Measurements from ENCODE around the gene PHOSPHO2.
A peak's percentile ranks its signal among the peaks of the same experiment; 100 is the strongest.

PHOSPHO2 gene, protein sequence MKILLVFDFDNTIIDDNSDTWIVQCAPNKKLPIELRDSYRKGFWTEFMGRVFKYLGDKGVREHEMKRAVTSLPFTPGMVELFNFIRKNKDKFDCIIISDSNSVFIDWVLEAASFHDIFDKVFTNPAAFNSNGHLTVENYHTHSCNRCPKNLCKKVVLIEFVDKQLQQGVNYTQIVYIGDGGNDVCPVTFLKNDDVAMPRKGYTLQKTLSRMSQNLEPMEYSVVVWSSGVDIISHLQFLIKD

DNA sequence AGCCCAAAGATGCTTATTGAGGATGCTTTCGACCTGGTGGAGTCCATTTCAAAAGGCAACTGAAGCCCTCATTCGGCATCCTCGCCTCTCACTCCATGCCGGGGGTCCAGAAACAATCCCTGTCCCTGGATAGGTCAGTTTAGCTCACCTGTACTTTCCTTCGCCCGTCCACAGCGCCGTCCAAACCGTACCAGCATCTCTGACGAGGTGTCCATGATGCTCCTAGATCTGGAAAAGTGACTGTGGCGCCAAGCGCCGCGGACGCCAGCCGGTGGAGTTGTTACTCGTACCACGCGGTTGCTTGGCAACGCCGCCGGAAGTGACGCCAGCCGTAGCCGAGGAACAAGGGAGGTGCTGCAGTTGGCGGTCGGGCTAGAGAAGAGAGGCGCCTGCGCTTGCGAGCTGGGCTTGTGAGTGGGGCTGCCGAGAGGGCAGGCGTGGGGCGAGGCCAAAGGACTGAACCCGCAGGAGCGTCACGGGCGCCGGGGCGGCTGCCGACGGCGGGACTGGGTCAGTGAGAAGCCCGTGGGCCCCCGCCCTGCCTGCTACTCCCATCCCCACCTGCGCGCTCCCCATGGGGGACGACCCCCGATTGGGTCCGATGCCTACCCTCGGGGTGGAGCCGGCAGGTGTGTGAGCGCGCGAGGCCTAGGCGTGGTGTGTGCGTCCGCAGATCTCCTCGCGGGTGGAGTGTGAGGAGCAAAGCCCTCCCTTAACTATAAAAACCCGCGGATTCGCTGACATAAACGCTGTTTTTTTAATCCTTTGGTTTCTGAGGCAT is at the start of gene PHOSPHO2, which contains the start of gene CFAP210:
TSS of gene PHOSPHO2 (plus strand) at position 357 of the 781 bp plus-strand sequence. CDS start 6,503 bp downstream, outside the sequence.
TSS of gene CFAP210 (minus strand) at position 293 of the 781 bp plus-strand sequence. CDS start at position 215, 78 bp downstream.
- DNase-seq (ENCODE audit: low read depth) = peak; percentile 98

DNA sequence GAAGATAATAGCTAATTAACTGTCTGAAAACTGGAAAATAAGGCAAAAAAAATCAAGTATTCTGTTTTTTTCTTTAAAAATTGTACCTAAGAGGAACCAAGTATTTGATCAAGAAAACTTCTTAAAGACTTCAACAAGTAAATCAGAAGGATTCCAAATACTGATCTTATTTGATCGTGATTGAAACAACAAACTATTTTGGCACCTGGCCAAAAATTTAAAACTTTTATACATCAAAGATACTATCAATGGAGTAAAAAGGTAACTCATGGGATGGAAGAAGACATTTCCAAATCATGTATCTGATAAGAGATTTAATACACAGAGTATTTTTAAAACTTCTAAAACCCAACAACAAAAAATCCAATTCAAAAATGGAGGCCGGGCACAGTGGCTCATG is 46.8 kb upstream of the PHOSPHO2 start:
- DNase-seq (ENCODE audit: low read depth) = no peak

DNA sequence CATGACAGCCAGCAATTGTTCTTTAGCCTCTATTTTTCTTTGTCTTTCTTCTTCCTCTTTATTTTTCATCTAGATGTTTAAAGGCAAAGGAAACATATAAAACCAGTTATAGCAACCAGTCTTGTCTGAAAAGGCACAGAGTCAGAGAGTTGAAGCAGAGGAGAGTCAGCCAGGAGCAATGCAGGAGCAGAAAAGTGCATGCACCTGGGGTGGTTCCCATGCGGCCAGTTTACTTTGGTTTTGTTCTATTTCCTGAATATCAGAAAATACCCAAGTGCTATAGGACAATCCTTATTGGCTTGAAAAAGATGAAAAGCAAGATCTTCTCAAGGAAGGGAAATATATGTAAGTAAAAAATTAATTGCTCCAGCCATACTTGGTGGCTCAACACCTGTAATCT is 45.0 kb upstream of the PHOSPHO2 start:
- DNase-seq (ENCODE audit: low read depth) = no peak

DNA sequence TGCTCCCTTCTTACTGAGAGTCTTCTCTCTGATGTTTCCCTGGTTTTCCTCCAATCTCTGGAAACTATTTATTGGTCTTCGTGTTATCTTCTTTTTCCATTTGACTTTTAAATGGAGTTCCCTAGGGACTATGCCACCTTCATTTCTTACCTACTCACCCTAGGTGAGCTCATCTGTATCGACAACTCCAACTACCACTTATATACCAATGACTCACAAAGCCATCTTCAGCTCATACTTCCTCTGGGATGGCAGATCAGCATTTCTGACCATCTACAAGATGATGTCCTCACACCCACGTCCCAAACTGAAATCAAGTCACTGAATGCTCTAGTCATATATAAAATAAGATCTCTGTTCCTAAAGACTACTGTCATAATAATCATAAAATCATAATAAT is 40.6 kb upstream of the PHOSPHO2 start:
- no peak for DNase-seq (ENCODE audit: low read depth)

DNA sequence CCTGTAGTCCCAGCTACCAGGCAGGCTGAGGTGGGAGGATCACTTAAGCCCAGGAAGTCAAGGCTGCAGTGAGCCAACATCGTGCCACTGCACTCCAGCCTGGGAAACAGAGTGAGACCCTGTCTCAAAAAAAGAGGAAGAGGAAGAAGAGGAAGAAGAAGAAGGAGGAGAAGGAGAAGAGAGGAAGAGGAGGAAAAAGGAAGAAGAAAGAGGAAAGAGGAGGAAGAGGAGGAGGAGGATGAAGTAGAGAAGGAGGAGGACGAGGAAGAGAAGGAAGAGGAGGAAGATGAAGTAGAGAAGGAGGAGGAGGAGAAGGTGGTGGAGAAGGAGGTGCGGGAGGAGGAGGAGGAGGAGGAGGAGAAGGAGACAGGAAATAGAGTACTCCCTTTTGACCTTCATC is 38.1 kb upstream of the PHOSPHO2 start:
- DNase-seq (ENCODE audit: low read depth) = no peak

DNA sequence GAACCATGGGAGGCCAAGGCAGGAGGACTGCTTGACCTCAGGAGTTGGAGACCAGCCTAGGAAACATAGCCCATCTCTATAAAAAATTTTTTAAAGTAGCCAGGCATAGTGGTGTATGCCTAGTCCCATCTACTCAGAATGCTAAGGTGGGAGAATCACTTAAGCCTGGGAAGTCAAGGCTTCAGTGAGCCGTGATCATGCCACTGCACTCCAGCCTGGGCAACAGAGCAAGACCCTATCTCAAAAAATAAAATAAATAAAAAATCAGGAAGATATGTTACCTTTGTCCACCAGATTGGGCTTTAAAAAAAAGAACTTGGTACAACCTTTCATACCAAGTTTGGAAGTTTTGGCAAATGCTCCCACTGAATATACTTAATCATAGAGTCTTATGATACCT is 35.4 kb upstream of the PHOSPHO2 start:
- DNase-seq (ENCODE audit: low read depth) = no peak

DNA sequence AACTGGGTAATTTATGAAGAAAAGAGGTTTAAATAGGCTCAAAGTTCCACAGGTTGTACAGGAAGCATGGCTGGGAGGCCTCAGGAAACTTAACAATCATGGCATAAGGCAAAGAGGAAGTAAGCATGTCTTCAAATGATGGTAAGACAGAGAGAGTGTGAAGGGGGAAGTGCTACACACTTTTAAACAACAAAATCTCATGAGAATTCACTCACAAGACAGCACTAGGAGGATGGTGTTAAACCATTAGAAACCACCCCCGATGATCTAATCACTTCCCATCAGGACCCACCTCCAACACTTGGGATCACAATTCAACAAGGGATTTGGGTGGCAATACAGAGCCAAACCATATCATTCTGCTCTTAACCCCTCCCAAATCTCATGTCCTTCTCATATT is 34.9 kb upstream of the PHOSPHO2 start:
- DNase-seq (ENCODE audit: low read depth) = no peak

DNA sequence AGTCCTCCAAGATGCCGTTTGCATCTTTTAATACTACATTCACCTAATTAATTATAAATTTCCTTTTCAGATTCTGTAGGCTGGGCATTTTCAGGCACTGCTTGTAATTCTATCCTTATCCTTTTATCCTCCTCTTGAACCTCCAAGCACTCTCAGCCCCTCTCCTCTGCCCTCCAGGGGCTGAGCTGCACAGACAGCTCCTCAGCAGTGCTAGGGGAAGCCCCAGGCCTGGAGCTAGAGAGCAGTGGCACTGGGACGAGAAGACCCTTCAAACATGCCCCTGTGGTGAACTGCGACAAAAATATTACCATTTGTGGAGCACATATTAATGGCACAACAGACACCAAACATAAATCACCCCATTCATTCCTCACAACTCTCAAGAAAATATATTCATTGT is 33.0 kb upstream of the PHOSPHO2 start:
- no peak for DNase-seq (ENCODE audit: low read depth)

DNA sequence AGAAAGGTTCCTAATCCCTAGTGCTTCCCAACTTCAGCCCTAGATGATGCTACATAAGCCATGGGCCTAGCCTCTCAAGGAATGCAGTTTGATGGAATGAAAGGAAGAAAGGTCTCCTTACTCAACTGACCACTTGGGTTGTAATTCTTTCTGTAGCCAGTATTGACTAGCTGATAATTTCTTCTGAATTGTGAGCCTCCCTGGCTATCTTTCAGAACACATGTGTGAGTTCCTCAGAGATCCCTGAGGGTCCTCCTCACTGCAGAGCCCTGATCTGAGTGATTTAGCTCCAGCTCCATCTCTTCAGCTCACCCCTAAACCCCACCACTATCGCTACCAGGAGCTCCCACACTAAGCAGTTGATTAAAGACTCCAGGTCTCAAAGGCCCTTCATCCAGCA is 31.5 kb upstream of the PHOSPHO2 start:
- DNase-seq (ENCODE audit: low read depth) = no peak

DNA sequence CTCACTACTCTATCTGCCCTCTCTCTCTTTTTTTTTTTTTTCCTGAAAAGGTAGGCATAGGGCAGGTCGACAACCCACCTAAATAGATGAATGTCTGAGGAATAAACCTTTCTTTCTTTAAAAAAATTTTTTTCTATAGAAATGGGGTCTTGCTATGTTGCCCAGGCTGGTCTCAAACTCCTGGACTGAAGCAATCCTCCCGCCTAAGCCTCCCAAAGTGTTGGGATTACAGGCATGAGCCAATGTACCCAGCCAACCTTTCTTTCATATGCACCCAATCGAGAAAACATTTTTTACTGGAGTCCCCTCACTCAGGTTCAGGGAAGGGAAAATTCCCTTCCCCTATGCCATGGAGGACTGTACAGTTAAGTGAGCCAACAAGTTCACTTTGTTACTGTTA is 31.0 kb upstream of the PHOSPHO2 start:
- no peak for DNase-seq (ENCODE audit: low read depth)

DNA sequence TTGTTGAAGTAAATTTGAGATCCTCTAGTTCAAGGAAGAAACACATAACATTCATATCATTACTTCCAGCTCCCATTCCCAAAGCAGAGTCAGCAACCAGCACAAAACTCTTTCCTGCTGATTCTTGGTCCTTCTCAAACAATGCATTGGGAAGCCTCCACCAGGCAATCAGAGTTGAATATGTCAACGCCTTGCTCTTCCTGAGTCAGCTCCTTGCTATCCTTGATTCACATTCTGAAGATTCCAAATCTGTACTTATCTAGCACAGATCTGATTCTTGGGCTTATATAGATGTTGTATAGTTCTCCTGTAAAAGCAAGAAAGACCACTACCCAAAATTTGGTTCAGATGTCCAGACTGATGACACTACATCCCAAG is 29.7 kb upstream of the PHOSPHO2 start:
- DNase-seq (ENCODE audit: low read depth) = no peak

DNA sequence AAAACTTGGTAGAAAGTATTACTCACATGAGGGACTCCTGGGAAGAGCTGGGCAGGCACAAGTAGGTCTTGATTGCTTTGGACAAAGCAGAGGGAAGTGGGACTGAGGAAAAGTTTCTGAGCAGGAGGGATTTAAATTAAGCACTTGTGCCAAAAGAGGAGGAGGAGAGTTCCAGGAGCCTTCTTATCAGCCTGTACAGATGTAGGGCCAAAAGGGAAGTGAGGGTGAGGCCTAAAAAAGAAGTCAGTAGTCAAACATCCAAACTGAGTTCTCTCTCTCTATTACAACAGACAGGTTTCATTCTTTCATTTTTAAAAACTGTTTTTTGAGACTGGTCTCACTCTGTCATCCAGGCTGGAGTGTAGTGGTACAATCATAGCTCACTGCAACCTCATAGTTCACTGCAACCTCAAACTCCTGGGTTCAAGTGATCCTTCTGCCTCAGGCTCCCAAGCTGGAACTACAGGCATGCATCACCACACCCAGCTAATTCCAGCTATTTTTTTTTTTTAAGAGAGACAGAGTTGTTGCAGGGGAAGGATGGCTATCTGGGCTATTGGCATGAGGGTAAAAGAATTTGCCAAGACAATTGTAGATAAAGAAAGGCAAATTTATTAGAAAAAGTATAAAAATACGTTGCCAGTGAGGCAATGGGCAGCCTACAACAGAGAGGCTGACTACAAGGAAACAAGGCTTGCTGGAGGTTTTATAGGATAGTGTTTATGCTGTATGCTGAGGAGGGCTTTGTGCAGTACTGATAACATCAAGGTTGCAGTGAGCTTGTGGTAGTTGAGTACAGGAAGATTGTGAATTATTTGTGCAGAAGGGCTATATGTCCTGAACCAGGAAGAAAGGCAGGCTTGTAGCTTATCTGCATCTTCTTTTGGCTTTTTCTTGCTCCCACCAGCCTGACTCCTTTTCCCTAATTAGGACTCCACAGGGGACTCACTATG is 29.0 kb upstream of the PHOSPHO2 start:
- DNase-seq (ENCODE audit: low read depth) = no peak

DNA sequence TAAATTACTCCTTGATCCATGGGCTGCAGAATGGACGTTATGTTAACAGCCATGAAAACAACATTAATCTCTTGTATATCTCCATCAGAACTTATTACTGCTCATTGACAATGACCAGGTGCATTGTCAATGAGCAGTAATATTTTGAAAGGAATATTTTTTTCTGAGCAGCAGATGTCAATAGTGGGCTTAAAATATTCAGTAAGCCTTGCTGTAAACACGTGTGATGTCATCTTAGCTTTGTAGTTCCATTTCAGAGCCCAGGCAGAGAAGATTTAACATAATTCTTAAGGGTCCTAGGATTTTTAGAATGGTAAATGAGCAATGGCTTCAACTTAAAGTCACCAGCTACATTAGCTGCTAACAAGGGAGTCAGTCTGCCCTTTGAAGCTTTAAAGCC is 26.7 kb upstream of the PHOSPHO2 start:
- no peak for DNase-seq (ENCODE audit: low read depth)

DNA sequence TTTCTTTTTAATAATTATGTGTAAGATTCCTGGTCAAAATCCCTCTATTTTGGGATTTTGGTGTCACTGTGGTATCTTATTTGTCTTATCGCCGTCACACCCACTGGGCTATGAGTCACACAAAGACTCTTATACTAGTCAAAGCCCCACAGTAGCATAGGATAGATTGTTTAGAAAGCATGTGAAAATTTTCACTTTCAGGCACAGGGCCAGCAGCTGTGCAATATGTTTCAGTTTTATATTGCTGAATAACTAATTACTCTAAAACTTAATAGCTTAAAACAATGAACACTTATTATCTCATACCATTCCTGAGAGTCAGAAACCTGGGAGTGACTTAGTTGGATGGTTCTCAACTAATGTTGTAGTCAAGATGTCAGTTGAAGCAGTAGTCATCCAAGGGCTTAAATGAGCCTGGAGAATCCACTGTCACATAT is 24.0 kb upstream of the PHOSPHO2 start:
- DNase-seq (ENCODE audit: low read depth) = no peak

DNA sequence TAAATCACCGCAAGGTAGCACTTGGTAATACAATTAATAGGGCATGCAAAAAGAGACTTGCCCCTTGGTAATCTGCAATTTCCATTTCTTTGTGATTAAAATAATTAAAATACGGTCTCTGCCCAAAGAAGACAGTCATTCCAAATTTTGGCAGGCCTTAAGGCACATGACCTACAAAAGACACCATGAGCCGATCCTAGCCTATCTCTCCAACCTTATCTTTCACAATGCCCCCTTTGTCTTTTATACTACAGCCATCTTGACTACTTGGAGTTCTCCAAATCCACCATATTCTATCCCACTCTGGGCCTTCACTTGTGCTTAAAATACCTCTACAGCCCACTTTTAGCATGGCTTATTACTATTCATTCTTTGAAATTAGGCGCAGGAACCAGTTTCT is 23.3 kb upstream of the PHOSPHO2 start:
- DNase-seq (ENCODE audit: low read depth) = no peak

DNA sequence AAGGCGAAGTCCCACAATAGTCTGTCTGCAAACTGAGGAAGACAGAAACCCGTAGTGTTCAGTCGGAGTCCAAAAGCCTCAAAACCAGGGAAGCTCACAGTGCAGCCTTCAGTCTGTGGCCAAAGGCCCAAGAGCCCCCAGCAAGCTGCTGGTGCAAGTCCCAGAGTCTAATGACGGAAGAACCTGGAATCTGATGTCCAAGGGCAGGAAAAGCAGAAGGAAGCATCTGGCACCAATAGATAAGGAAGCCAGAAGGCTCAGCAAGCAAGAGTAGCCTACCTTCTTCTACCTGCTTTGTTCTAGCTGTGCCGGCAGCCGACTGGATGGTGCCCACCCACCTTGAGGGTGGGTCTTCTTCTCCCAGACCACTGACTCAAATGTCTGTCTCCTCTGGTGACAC is 21.9 kb upstream of the PHOSPHO2 start:
- no peak for DNase-seq (ENCODE audit: low read depth)

DNA sequence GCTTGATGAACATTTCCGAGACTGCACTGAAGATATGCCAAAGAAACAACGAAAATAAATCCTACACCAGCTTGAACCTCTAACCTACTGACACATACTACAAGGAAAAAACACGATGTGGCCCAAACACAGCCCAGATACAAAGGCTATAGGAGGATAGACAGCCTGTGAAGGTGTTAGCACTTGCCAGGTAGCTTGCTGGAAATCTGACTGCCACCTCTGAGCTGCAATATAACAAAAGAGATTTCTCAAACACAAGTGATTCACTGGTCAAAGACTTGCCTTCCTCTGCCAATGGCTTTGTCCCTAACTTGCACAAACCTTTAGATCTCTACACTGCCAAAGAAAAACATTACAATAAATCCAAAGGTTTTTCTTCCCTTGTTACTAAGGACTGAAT is 21.2 kb upstream of the PHOSPHO2 start:
- no peak for DNase-seq (ENCODE audit: low read depth)

DNA sequence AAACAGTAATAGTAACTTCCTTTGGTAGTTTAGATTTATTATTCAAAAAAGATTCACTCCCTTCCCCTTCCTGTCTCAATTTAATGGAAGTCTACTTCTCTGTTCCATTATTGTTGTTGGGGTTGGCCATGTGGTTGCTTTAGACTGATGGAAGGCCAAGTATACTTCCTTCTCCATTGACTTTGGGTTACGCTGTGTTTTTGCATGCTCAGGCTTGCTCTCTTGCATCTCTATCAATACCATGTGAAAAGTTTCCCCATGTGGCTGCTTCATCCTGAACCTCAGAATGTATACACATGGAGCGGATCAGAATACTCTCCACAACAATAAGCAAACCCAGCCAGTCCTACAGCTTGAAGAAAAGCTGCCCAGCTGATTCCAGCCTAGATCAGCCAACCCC is 20.3 kb upstream of the PHOSPHO2 start:
- no peak for DNase-seq (ENCODE audit: low read depth)

DNA sequence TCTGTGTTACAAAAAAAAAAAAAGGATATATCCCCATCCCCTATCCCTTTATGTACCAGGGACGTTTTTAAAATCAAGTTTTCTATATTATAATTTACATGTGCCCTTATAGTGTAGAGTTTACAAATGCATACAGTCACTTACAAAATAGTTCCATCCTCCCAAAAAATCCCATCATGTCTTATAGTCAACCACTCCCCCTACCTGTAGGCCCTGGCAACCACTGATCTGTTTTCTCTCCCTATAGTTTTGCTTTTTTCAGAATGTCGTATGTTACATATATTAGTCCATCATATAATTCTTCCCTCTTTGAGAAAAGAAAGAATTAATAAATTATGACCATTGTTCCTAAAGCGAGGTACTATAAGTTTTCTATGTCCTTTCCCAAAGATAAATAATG is 17.9 kb upstream of the PHOSPHO2 start:
- DNase-seq (ENCODE audit: low read depth) = no peak

DNA sequence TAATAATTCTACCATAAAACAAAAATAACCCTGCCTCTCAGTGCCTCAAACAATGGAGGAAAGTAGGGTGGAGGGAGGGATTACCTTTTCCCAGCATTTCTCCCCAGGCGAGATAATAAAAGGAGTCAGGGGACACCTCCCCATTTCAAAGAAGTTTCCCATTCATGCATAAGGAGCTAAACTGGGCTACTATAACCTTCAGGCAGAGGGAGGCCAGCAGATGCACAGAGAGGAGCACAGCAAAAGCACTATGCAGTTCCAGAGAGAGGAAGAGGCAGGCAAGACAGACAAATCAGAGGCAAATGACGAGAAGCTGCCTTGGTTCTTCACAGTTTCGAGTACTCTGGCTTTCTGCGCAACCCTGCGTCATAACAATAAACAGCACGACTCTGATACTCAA is 17.4 kb upstream of the PHOSPHO2 start:
- DNase-seq (ENCODE audit: low read depth) = no peak

DNA sequence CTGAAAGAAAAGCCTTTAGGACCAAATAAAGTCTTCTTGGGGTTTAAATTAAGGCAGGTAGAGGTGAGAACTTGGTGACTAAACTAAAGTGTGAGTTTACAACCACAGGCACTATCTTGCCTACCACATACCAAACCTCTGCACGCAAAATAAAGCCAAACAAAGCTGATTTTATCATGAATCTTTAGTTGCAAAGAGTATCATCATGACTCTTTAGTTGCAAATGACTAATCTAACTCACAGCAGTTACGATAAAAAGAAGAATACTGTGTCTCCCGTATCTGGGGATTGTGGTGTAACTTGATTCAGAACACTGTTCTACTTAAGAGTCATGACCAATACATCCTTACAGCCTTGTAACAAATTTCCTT is 11.2 kb upstream of the PHOSPHO2 start:
- DNase-seq (ENCODE audit: low read depth) = no peak

DNA sequence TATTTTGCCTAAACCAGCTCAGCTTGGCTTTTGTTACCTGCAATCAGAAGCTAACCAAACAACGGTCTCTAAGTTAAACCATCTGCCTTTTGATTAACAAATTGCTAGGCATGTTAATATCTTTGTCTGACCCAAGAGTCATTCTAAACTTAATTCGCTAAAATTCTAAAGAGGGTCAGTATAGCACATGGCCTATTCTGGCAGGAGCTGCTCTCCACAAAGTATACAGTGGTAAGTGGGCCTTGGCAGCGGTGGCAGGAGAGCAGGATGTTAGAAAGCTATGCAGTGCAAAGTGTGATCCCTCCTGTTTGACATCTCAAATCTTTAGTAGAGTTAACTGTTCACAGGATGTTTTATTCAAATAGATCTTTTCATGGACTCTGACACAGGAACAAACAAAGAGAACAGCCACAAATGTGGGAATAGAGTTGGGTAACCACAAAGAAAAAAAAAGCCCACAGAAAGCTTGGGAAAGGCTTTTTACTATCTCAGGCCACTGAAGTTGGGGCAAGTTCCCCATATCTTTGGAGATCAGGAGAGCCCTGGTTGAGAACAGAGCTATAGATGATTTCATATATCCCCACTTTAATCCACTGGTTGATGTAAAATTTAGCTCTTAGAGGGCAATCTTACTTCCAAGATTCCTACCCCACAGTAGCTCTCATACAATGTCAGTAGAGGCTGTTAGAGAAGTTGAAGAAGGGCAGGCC is 10.7 kb upstream of the PHOSPHO2 start:
- DNase-seq (ENCODE audit: low read depth) = no peak

Data from activated T-cell treated with anti-CD3 and anti-CD28 coated beads for 24 hours (primary cell).